HCT116 (cell line): ENCODE data around the gene SP110. TPM values are rescaled to one million over a fixed set of nuclear protein-coding genes. Genes with fewer than 3 reads are reported as not detected.

Source experiments
- ATAC-seq: fragments of 200-7000 bp; cut with Tn5 transposase; 2 replicates; pipeline ENCODE4 v1.9.1; 2020; ENCODE audit warnings: mild to moderate bottlenecking, moderate library complexity
- BruUV-seq: library from RNA; stranded (reverse); fragments of 400-500 nt; replicated peaks from 2 replicates; lab custom pipeline; 2021; lab: Mats Ljungman, UMichigan
- CTCF ChIA-PET: fragments of 300-600 bp; sonication (Branson Sonifier 250); formaldehyde crosslinking; loops from one replicate; lab custom pipeline; 2021; ENCODE audit warnings: antibody characterized with exemption; lab: Charles Lee
- POLR2A ChIA-PET: fragments of 300-600, 350-600 bp; sonication (Branson Sonifier 250); formaldehyde crosslinking; loops from one replicate; lab custom pipeline; 2021; ENCODE audit warnings: antibody characterized with exemption; lab: Charles Lee
- RAD21 ChIA-PET, 2 experiments: fragments of 300-600 bp; sonication (Branson Sonifier 250); formaldehyde crosslinking; loops; one replicate each; lab custom pipeline; 2023; ENCODE audit warnings: low total read pairs in 2 of 2; ENCODE audit not compliant: uncharacterized antibody in 2 of 2, unreplicated experiment in 2 of 2, low non-redundant PET in 1 of 2; lab: Charles Lee
- DNase-seq: peaks from one replicate; pipeline ENCODE4 v3.0.0-alpha.2; 2010; ENCODE audit warnings: low read depth, low spot score
- H2AFZ ChIP-seq: fragments of 200-600 bp; shearing (Covaris generic), sonication (generic); 2 replicates; pipeline ENCODE4 v1.6.1; 2017; ENCODE audit warnings: low read depth, mixed run types, mixed read lengths, antibody characterized with exemption, low read length; ENCODE audit not compliant: poor library complexity, severe bottlenecking
- H3K27ac ChIP-seq: 2 replicates; pipeline ENCODE4 v1.5.1; 2012; ENCODE audit warnings: low read depth, low read length
- H3K27me3 ChIP-seq: fragments of 200-600 bp; sonication (generic); 2 replicates; pipeline ENCODE4 v1.6.1; 2016; ENCODE audit warnings: mixed run types, low read length, mixed read lengths; ENCODE audit not compliant: insufficient read depth
- H3K36me3 ChIP-seq, 2 experiments: fragments of 200-500 bp in 1 of 2; fragments of 200-600 bp in 1 of 2; sonication (Bioruptor generic) in 1 of 2; sonication (generic) in 1 of 2; 2 replicates each; pipeline versions ENCODE4 v1.5.1 to v1.6.1; 2014 to 2016; ENCODE audit warnings: low read length in 2 of 2, inconsistent platforms in 1 of 2, mixed read lengths in 1 of 2, mixed run types in 1 of 2; ENCODE audit not compliant: insufficient read depth in 2 of 2, control insufficient read depth in 1 of 2
- H3K4me1 ChIP-seq, 2 experiments: fragments of 200-600 bp in 1 of 2; sonication (generic) in 1 of 2; 2 replicates each; pipeline versions ENCODE4 v1.5.1 to v1.6.1; 2012 to 2017; ENCODE audit warnings: low read length in 2 of 2, inconsistent platforms in 1 of 2, mild to moderate bottlenecking in 1 of 2, mixed read lengths in 1 of 2, mixed run types in 1 of 2, moderate library complexity in 1 of 2; ENCODE audit not compliant: insufficient read depth in 2 of 2, control insufficient read depth in 1 of 2
- H3K4me2 ChIP-seq: fragments of 200-600 bp; sonication (generic); 2 replicates; pipeline ENCODE4 v1.6.1; 2017; ENCODE audit warnings: mixed run types, low read length, mixed read lengths
- H3K4me3 ChIP-seq, 2 experiments: fragments of 200-600 bp in 1 of 2; sonication (generic) in 1 of 2; replicated peaks in 1 of 2; 2 replicates each; pipeline ENCODE4 v1.5.1; 2011 to 2016; ENCODE audit warnings: low read length in 2 of 2, control low read depth in 1 of 2, low read depth in 1 of 2, mild to moderate bottlenecking in 1 of 2, mixed read lengths in 1 of 2, mixed run types in 1 of 2
- H3K79me2 ChIP-seq: fragments of 200-600 bp; sonication (generic); 2 replicates; pipeline ENCODE4 v1.6.1; 2017; ENCODE audit warnings: mild to moderate bottlenecking, mixed run types, low read length, moderate library complexity, mixed read lengths; ENCODE audit not compliant: insufficient read depth
- H3K9ac ChIP-seq: fragments of 200-600 bp; sonication (generic); 2 replicates; pipeline ENCODE4 v1.6.1; 2016; ENCODE audit warnings: low read length, mixed read lengths
- H3K9me2 ChIP-seq: fragments of 200-600 bp; sonication (generic), shearing (Covaris generic); 2 replicates; pipeline ENCODE4 v1.6.1; 2017; ENCODE audit warnings: mixed run types, mild to moderate bottlenecking, moderate library complexity; ENCODE audit not compliant: insufficient read depth
- H3K9me3 ChIP-seq, 2 experiments: fragments of 200-500 bp in 1 of 2; fragments of 200-600 bp in 1 of 2; sonication (Bioruptor generic) in 1 of 2; sonication (generic) in 1 of 2; 2 replicates each; pipeline ENCODE4 v1.6.1; 2014 to 2017; ENCODE audit warnings: low read length in 2 of 2, mixed read lengths in 2 of 2, inconsistent platforms in 1 of 2, low read depth in 1 of 2, mild to moderate bottlenecking in 1 of 2, mixed run types in 1 of 2, moderate library complexity in 1 of 2; ENCODE audit not compliant: control insufficient read depth in 1 of 2, insufficient read depth in 1 of 2
- H4K20me1 ChIP-seq: fragments of 200-600 bp; sonication (generic), shearing (Covaris generic); 2 replicates; pipeline ENCODE4 v1.6.1; 2017; ENCODE audit warnings: mixed run types, mild to moderate bottlenecking, moderate library complexity; ENCODE audit not compliant: insufficient read depth
- ATF3 ChIP-seq: IDR thresholded peaks from 2 replicates; pipeline ENCODE4 v1.6.1; 2012
- CTCF ChIP-seq, 3 experiments: fragments of 200-600 bp in 1 of 3; sonication (generic) in 1 of 3; IDR thresholded peaks in 2 of 3; conservative IDR thresholded peaks in 1 of 3; 2 replicates each; pipeline ENCODE4 v1.5.1; 2012 to 2017; ENCODE audit warnings: low read depth in 2 of 3, low read length in 2 of 3, antibody characterized with exemption in 1 of 3, borderline replicate concordance in 1 of 3, control low read depth in 1 of 3, mild to moderate bottlenecking in 1 of 3, mixed read lengths in 1 of 3, mixed run types in 1 of 3, moderate library complexity in 1 of 3; ENCODE audit not compliant: insufficient read depth in 1 of 3
- ELF1 ChIP-seq: IDR thresholded peaks from 2 replicates; pipeline ENCODE4 v1.6.1; 2012; ENCODE audit warnings: low read depth, borderline replicate concordance
- EZH2 ChIP-seq: fragments of 200-600 bp; sonication (generic); IDR thresholded peaks from 2 replicates; pipeline ENCODE4 v1.6.1; 2017; ENCODE audit warnings: antibody characterized with exemption, mixed run types
- EZH2phosphoT487 ChIP-seq: fragments of 200-600 bp; IDR thresholded peaks from 2 replicates; pipeline ENCODE4 v1.6.1; 2018; ENCODE audit warnings: antibody characterized with exemption, borderline replicate concordance
- FOSL1 ChIP-seq: IDR thresholded peaks from 2 replicates; pipeline ENCODE4 v1.6.1; 2012; ENCODE audit warnings: low read depth
- JUND ChIP-seq: IDR thresholded peaks from 2 replicates; pipeline ENCODE4 v1.6.1; 2012
- POLR2A ChIP-seq: IDR thresholded peaks from 2 replicates; pipeline ENCODE4 v1.7.0; 2011; ENCODE audit warnings: borderline replicate concordance; ENCODE audit not compliant: insufficient read depth, insufficient read length; ENCODE audit errors: extremely low read depth
- SP1 ChIP-seq: IDR thresholded peaks from 2 replicates; pipeline ENCODE4 v1.6.1; 2012; ENCODE audit warnings: low read depth
- SRF ChIP-seq: IDR thresholded peaks from 2 replicates; pipeline ENCODE4 v1.6.1; 2012; ENCODE audit warnings: low read depth
- TCF7L2 ChIP-seq: IDR thresholded peaks from 2 replicates; pipeline ENCODE4 v1.7.0; 2011; ENCODE audit warnings: borderline replicate concordance, inconsistent platforms; ENCODE audit not compliant: insufficient read depth, insufficient read length; ENCODE audit errors: extremely low read depth
- YY1 ChIP-seq: IDR thresholded peaks from 2 replicates; pipeline ENCODE4 v1.6.1; 2011; ENCODE audit warnings: low read length, low read depth, moderate library complexity, mild to moderate bottlenecking; ENCODE audit not compliant: insufficient replicate concordance; ENCODE audit errors: extremely low read depth
- ZBTB33 ChIP-seq: IDR thresholded peaks from 2 replicates; pipeline ENCODE4 v1.6.1; 2011; ENCODE audit warnings: mild to moderate bottlenecking, low read length, moderate library complexity; ENCODE audit not compliant: insufficient replicate concordance; ENCODE audit errors: extremely low read depth
- intact Hi-C: fragments of 100-400 bp; cut with micrococcal nuclease; formaldehyde crosslinking; loops from 2 replicates; pipeline ENCODE4 v1.10.0; 2022
- total RNA-seq: library from RNA; stranded (reverse); gene quantifications from one replicate; pipeline ENCODE4 v1.2.1, GENCODE V29; 2021; ENCODE audit not compliant: unreplicated experiment

SP110 gene
- total RNA-seq, 1 experiment from 2014 or later: 8.5 TPM

GRCh38 chr2:230209422-230210051 is 10.2 kb downstream of the SP110 start:
- CTCF ChIA-PET: no interaction called here
- no peak overlapping the region for H3K4me2 ChIP-seq
- ATAC-seq (no peak), DNase-seq (no peak)
- H3K4me1 ChIP-seq: no peaks in the 10 kb centered on the region
- no peaks in the 10 kb centered on the region for H3K9me3 ChIP-seq
- no peak overlapping the region for H3K4me3 ChIP-seq
- no peaks in the 10 kb centered on the region for H4K20me1 ChIP-seq
- POLR2A ChIA-PET: no interaction called here
- no peak overlapping the region for H2AFZ ChIP-seq
- BruUV-seq: no TSS peak
- no peak overlapping the region for H3K27ac ChIP-seq
- H3K9ac ChIP-seq: no peak overlapping the region
- TF ChIP-seq ELF1: no peak
- no peak for TF ChIP-seq EZH2
- TF ChIP-seq, all 23 proteins: peak for 0
- intact Hi-C loops: no loop called here
- Histone ChIP-seq H3K9me2 (no peaks in the 10 kb centered on the region), H3K79me2 (no peaks in the 10 kb centered on the region), H3K27me3 (no peaks in the 10 kb centered on the region), H3K36me3 (no peaks in the 10 kb centered on the region)
- RAD21 ChIA-PET: no interaction called here

- no peak overlapping the region for H2AFZ ChIP-seq
- no peak for ATAC-seq
- ChIA-PET POLR2A (no interaction called here), RAD21 (no interaction called here), CTCF (no interaction called here)
- H3K4me3 ChIP-seq: no peak overlapping the region
- no peak for DNase-seq
- no peak overlapping the region for H3K4me2 ChIP-seq
- H3K36me3 ChIP-seq: no peaks in the 10 kb centered on the region
- H3K9me3 ChIP-seq: no peaks in the 10 kb centered on the region
- intact Hi-C loops: no loop called here
- no peak overlapping the region for H3K27ac ChIP-seq
- H3K79me2 ChIP-seq: no peaks in the 10 kb centered on the region
- no peak overlapping the region for H3K9ac ChIP-seq
- H3K9me2 ChIP-seq: no peaks in the 10 kb centered on the region
- BruUV-seq: no TSS peak
- no peaks in the 10 kb centered on the region for H3K27me3 ChIP-seq
- no peaks in the 10 kb centered on the region for H3K4me1 ChIP-seq
- H4K20me1 ChIP-seq: no peaks in the 10 kb centered on the region
- no peak for TF ChIP-seq FOSL1
- no peak for TF ChIP-seq EZH2phosphoT487
- no peak for TF ChIP-seq POLR2A
- no peak for TF ChIP-seq ZBTB33
- no peak for TF ChIP-seq SRF
- no peak for TF ChIP-seq YY1
- no peak for TF ChIP-seq CTCF (IDR thresholded peaks at IDR 0.05 in 2 of 3, conservative IDR thresholded peaks at IDR 0.05 in 1 of 3; ENCODE audit: borderline replicate concordance in 1 of 3, insufficient read depth in 1 of 3, low read depth in 2 of 3, low read length in 2 of 3)
- TF ChIP-seq JUND: no peak
- TF ChIP-seq TCF7L2: no peak
- no peak for TF ChIP-seq SP1
- TF ChIP-seq EZH2: no peak
- no peak for TF ChIP-seq ELF1
- TF ChIP-seq ATF3: no peak
Observed at GRCh38 chr2:230208576-230208975, 11.2 kb downstream of the SP110 start.
